ENCODE measurements around the gene NDUFC1. TPM values are rescaled to one million over a fixed set of nuclear protein-coding genes. Genes with fewer than 3 reads are reported as not detected.

The NDUFC1 gene
- total and polyA plus RNA-seq, 9 of the 15 experiments (the other 6 are each of a cell fraction or from before 2014, with no cell fraction given) = 58.9 to 378 (median 120) TPM

- no peak for TF ChIP-seq ELK1 (CRISPR knock-in tag; IDR thresholded peaks at IDR 0.05)
- TF ChIP-seq E4F1 (CRISPR knock-in tag; IDR thresholded peaks at IDR 0.05; ENCODE audit: borderline replicate concordance) = no peak
- TF ChIP-seq POLR2B (IDR thresholded peaks at IDR 0.05; ENCODE audit: low read depth, partially characterized antibody) = peak; percentile 75
- no peak for TF ChIP-seq ARNT (IDR thresholded peaks at IDR 0.05)
- TF ChIP-seq ZFX (CRISPR knock-in tag; IDR thresholded peaks at IDR 0.05) = peak; percentile 100
- TF ChIP-seq KDM2B (CRISPR knock-in tag; IDR thresholded peaks at IDR 0.05) = no peak
- TF ChIP-seq SAP30 (IDR thresholded peaks at IDR 0.05; ENCODE audit: borderline replicate concordance, insufficient read depth, low read depth, low read length, poor library complexity, severe bottlenecking) = no peak
- no peak for TF ChIP-seq MXI1 (IDR thresholded peaks at IDR 0.05; ENCODE audit: low read depth, low read length)
- no peak; a peak in 1 of 3 replicates for TF ChIP-seq CBX3 (IDR thresholded peaks at IDR 0.05; ENCODE audit: borderline replicate concordance in 1 of 2, low read length in 2 of 2)
- no peak for TF ChIP-seq NFXL1 (CRISPR knock-in tag; IDR thresholded peaks at IDR 0.05)
- TF ChIP-seq XRCC3 (IDR thresholded peaks at IDR 0.05) = no peak
- TF ChIP-seq PCBP1 (IDR thresholded peaks at IDR 0.05; ENCODE audit: low read depth, low read length, poor library complexity, severe bottlenecking) = peak; percentile 45
- no peak for TF ChIP-seq NUFIP1 (IDR thresholded peaks at IDR 0.05; ENCODE audit: partially characterized antibody)
- TF ChIP-seq ETS1 (conservative IDR thresholded peaks at IDR 0.05; ENCODE audit: control insufficient read depth, low read depth, low read length) = peak; percentile 77
- TF ChIP-seq ZNF764 (CRISPR knock-in tag; IDR thresholded peaks at IDR 0.05; ENCODE audit: low read depth) = 0 out of 2 replicates have a peak, but pooled peaks have one; percentile 4
- peak; percentile 41 to 79 for TF ChIP-seq TEAD1 (CRISPR knock-in tag; IDR thresholded peaks at IDR 0.05)
- no peak for TF ChIP-seq CBFA2T3 (IDR thresholded peaks at IDR 0.05)
- no peak for TF ChIP-seq ELK3 (CRISPR knock-in tag; IDR thresholded peaks at IDR 0.05)
- no peak for TF ChIP-seq PRPF4 (IDR thresholded peaks at IDR 0.05; ENCODE audit: insufficient read depth, low read depth, low read length, poor library complexity, severe bottlenecking)
Observed at GRCh38 chr4:139295206-139295941, 6.9 kb downstream of the NDUFC1 start (continued).

All from K562 (cell line).